ENCODE measurements around the gene ENPP3.

ENPP3 gene

GRCh38 chr6:131791476-131791875 lies 154.4 kb downstream of the ENPP3 start:
- in situ Hi-C loops (cut with MboI; ENCODE audit: low sequenced_read_pairs) = no loop called here

GRCh38 chr6:131792091-131792496 lies 155.0 kb downstream of the ENPP3 start:
- in situ Hi-C loops (cut with MboI; ENCODE audit: low sequenced_read_pairs) = no loop called here

DNA sequence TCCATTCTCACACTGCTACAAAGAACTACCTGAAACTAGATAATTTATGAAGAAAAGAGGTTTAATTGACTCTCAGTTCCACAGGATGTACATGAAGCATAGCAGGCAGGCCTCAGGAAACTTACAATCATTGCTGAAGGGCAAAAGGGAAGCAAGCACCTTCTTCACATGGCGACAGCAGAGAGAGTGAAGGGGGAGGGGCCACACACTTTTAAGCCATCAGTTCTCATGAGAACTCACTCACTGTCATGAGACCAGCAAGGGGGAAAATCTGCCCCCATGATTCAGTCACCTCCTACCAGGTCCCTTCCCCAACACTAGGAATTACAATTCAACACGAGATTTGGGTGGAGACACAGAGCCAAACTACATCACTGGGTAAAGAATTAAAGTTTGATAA lies 158.3 kb downstream of the ENPP3 start:
- in situ Hi-C loops (cut with MboI; ENCODE audit: low sequenced_read_pairs) = no loop called here

All from HL-60/S4 treated with retinoic acid at 250 ng/mL for 4 days and 3 days (cell line).